HG02642 (cell line): ENCODE measurements around the gene PCGF1.

ENCODE experiments used
- ATAC-seq: cut with Tn5 transposase; IDR thresholded peaks from one replicate; pipeline ENCODE4 v1.9.1; 2021; ENCODE audit warnings: mild to moderate bottlenecking; ENCODE audit not compliant: unreplicated experiment, poor library complexity

The PCGF1 gene

DNA sequence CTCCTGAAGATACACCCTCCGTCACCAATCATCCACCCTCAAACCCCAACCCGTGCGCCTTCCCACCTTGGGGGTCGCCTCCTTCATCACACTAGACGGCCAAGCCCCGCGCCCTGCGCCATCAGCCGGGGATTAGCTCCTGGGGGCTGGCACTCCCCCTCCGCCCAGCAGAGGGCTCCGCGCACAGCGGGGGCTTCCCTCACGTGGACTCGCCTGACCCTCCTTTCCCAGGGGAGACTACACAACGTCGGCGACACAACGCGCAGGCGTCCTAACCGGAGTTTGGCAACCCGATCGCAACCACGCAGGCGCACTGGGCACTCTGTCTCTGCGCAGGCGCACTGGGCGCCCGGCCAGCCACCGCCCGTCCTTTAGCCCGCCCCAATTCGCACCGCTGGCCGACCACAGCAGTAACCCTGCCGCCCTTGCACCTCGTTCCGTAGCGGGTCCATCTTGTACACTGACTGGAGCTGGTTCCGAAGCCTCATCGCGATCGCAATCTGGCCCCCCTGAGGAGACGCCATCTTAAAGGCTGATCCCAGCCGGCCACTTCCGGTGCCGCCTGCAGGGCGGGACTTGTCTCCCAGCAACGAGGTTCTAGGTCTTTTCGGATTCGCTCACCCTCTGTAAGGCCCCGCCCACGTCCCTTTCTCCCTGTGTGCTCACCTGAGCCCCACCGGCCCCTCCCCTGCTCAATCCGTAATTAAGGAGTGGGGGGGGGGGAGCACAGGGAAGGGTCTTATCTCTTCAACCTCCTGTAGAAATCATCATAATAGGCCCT is at the start of gene PCGF1:
PCGF1 (minus strand) TSS at position 551 of the 781 bp plus-strand sequence; CDS start at position 524, 27 bp downstream.
- peak; percentile 93 for ATAC-seq

DNA sequence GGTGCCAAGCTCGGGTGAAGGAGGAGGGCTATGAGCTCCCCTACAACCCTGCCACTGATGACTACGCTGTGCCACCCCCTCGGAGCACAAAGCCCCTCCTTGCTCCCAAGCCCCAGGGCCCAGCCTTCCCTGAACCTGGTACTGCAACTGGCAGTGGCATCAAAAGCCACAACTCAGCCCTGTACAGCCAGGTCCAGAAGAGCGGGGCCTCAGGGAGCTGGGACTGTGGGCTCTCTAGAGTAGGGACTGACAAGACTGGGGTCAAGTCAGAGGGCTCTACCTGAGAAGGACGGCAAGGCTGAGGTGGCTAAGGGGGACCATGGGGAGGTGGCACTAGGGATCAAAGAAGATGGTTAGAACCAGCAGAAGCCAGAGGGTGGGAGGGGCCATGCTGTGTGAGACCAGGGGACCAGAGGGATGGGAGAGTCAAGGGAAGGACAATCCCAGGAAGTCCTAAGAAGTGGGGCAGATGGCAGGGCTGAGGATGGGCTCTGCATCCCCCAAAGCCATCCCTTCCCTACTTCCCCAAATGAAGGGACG is 49.4 kb upstream of the PCGF1 start:
- no peak for ATAC-seq

DNA sequence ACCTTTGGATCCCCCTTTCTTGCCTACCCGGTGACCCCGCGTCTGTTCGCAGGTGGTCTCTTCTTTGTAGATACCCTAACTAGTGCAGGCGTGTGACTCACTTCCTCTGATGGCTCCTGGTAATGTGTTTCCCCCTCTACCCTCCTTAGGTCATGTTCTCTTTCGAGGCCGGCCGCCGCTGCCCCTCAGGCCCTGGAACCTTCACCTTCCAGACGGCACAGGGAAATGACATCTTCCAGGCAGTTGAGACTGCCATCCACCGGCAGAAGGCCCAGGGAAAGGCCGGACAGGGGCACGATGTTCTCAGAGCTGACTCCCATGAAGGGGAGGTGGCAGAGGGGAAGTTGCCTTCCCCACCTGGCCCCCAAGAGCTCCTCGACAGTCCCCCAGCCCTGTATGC is 48.7 kb upstream of the PCGF1 start:
- no peak for ATAC-seq

DNA sequence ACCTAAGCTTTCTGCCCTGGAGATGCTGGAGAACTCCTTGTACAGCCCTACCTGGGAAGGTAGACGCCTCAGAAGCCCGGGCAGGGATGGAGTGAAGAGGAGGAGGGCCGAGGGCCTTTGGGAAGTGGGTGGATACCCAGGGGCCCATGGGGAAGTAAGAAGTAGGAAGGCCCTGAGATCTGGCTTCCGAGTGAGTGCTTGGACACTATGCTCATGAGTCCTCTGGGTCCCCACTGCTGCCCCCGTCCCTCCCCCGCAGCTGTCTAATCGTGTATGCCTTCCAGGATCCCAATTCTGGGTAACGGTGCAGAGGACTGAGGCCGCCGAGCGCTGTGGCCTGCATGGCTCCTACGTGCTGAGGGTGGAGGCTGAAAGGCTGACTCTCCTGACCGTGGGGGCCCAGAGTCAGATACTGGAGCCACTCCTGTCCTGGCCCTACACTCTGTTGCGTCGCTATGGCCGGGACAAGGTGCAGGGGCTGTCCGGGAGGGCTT is 48.2 kb upstream of the PCGF1 start:
- no peak for ATAC-seq

DNA sequence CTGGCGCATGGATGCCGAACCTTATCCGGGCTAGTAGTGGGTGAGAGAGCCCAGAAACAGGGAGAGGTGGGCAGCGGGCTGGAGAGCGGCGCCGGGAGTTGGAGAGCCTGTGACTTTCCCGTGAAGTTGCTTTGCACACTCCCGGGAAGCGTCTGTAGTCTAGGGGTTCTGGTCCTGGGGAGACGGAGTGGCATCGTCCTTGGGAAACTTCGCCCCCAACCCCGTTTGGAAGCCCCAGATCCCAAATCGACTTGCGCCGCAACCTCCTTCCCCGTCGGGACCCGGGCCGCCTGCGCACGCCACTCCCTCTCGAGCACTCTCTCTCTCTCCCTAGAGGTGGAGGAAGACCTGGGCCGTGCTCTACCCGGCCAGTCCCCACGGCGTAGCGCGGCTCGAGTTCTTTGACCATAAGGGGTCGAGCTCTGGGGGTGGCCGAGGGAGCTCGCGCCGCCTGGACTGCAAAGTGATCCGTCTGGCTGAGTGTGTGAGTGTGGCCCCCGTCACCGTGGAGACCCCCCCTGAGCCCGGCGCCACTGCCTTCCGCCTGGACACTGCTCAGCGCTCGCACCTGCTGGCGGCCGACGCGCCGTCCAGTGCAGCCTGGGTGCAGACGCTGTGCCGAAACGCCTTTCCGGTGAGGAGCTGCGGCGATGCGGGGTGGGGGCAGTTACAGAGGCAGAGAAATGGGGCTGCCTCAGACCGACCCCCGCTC is 47.5 kb upstream of the PCGF1 start:
- ATAC-seq: peak; percentile 48

DNA sequence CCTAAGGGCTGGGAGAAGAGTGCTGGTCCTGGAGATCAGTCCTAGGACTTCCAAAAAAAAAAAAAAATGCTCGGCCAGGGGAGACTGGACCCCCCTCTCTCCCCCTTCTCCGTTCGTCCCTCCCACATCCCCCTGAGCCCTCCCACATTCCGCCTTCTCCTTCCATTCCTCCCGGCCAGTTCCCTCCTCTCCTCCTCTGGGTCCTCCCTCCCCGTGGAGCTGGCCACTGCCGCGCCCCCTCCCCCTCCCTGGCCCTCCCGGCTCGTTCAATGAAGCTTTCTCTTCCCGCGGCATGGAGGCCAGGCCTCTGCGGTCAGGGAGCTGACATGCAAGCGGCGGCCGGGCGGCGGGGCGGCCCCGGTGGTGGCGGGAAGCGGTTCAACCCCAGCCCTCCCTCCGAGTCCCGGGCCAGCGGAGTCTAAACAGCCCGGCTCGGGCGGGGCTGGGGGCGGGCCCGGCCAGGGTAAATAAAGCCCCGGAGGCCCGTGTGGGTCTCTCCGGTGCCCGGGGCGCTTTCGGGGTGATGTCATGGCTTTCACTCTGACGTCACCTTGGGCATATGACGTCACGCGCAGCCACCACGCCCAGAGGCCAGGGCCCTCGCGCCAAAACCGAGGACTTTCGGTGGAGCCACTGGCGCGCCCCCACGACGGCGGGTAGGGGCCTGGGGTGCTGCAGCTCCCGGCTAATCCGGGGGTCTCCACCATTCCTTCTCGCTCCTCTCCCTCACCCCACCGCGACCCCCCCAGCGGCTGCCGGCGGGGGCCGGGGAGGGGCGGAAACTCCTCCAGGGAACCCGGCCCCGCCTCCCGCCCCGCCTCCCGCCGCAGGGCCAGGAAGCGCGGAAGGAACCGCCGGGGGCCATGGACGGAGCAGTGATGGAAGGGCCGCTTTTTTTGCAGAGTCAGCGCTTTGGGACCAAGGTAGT is 46.7 kb upstream of the PCGF1 start, which contains the start of the genes DOK1 and LOXL3:
DOK1 (plus strand) TSS at position 829 of the 928 bp plus-strand sequence; CDS start at position 864, 35 bp downstream.
LOXL3 (minus strand) TSS at position 51 of the 928 bp plus-strand sequence. CDS start 1,308 bp downstream, outside the sequence.
- ATAC-seq: peak; percentile 61

DNA sequence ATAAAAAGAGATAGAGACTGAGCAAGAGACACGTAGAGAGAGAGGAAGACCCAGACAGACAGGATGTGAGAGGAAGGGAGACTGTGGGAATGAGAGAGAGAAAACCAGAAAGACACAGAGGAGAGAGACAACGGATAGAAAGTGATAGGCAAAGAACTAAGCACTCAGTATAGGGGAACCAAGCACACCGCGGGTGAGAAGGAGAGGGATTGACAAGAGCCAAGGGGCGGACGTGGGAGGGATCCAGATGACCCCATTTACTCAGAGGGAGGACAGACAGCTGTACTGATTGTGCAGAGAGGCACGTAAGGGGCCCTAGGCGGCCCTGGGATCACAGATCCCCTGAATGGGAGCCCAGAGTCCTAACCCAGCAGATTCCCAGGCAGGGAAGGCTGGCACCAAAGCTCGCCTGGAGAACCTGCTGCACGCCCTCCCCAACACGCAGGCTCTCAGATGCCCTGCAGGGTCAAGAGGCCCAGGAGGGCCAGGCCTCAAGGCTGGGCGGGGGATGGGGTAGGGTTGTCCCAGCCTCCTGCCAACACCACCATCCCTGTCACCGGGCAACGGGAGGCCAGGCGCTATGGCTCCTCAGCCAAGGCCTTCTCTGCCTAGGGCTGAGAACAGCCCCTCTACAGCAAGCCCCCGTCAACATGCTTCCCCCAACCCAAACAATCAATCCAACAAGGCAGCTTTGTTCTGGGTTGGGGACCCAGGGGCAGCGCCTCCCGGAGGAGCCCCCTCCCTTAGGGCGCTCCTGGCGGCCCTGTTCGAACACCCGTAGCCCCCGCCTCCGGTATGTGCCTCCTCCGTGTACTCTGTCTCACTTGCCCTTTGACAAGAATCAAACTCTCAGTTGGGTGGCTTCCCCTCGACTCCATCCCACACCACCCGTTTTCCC is 45.7 kb upstream of the PCGF1 start:
- ATAC-seq: no peak

DNA sequence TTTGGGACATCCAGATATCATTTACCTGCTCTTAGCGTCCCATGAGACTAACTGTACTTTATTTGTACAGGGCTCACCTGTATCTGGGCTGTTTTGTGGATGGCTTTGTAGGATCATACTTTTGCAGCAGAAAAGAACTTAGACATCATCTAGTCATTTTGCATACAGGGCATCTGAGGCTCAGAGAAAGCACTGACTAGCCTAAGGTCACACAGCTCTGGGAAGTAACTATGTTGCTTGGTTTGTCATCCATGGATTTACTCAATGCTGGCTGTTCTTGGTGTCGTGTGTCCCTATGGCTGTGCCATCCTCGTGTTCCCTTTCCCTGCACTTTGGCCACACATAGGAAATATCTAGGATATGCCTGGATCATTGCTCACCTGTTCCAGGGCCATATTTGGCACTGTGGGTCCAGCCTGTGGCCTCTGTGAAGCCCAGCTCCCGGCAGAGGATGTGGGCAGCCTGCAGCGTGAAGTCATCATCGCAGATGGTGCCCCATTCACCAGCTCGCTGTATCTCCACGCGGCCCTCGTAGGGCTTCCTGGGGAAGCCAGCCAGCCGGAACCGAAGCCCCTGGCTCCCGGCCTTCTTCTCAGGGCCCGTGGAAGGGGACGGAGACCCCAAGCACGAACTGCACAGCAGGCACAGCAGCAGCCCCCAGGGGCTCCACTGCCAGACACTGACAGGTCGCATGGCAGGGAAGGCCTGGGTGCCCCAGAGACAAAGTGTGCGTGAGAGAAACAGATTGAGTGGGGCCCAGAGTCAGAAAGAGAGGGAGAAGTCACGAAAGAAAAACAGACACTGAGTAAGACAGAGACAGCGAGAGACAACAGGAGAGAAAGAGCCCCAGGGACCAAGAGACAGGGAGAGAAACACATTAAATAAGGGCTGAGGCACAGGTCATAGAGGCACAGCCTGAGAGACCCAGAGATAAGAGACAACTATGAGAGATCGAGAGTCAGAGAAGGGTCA is 44.7 kb upstream of the PCGF1 start:
- no peak for ATAC-seq

DNA sequence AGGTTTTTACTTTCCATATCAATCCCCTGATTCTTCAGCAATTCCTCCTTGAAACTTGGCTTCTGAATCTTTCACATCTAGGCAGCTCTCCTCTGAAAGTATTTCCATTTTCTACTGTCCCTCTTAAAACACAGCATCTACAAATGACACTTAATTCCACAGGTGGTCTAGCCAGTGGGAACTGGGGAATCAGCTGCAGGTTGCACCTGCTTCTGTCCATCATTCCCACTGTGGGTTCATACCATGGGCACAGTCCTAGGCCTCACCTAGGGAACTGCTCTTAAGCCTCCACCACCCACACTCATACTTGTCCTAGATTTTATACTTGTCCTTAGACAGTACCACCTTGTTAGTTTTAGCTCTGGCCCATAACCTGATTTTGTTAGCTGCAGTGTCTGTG is 44.0 kb upstream of the PCGF1 start:
- ATAC-seq: no peak

DNA sequence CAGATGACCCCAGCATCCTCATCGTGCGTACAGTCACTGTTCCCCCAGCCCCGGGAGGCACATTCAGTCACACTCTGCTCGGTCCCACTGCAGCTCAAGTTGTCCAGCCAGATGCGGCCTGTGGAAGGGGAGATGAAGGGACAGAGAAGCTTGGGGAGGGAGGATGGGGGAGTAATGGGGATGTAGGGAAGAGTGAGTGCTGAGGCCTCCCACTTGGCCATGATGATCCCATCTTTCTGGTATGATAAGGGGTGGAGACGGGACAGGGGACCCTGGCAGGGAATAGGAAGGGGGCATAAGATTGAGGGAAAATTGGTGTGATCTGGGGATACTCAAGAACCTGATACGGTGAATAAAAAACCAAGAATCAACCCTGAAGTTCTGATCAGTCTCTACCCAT is 42.7 kb upstream of the PCGF1 start:
- no peak for ATAC-seq

DNA sequence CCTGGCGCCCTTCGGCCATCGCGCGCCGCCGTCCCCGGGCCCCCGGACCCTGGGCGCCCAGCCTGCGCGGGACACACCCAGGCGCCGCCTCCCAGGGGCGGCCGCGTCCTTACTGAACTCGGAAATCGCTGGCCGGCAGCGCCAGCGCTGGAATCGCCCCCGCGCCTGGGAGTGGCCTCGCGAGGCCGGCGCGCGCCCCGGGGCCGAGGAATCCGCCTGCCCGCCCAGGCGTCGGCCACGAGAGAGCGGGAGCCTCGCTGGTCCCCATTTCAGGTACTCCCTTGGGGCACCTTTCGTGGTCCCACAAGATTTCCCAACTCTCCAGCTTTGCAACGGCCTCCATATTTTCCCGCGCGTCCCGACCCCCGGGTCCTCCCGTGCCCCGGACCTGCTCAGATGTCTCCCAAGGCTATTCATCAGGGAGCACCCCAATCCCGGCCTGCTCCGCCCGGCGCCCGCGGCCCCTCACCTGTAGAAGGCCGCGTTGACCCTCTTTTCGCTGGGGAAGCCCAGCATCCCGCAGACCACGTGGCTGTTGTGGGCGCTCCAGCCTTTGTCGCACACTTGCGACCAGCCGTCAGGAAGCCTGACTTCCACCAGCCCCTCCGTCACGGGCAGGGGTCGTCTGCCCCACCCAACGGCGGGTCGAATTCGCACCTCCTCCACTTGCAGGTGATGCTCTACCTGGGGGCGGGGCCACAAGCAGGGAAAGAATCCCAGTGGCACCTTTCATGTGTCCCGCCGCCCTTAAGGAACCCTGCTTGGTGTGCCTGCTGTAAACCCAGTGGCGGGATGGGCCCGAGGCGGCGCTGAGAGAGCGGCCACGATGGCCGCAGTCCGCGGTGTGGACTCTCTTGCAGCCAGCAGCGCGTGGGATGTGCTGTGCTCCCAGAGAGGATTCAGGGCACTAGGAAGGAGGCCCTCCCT is 41.7 kb upstream of the PCGF1 start:
- ATAC-seq: no peak

DNA sequence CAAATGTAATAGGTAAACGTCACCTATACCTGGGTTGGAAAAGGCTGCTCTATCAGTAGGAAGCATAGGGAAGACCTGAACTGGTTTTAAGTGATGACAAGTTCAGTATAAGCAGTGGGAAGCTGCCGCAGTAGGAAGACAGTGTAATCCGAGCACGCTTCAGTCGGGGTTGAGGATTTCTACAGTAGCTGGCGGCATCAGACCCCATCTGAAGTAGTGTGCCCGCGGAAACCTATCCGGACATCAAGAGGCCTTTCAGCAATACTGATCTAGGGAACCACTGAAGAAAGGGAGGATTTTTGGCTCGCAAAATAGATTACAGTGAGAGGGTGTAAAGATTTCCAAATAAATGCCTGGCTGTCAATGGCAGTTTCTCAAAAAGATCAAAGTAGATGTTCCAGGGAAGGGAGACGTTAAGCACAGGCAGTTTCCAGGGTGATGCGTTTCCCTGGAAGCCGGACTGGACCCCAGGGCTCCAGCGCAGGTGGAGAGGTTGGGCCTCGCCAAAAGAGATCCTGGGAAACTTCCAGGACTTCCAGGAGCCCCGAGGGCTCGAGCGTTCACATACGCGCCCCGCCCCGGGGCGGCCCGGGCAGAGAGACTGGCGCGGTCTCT is 40.9 kb upstream of the PCGF1 start:
- no peak for ATAC-seq

DNA sequence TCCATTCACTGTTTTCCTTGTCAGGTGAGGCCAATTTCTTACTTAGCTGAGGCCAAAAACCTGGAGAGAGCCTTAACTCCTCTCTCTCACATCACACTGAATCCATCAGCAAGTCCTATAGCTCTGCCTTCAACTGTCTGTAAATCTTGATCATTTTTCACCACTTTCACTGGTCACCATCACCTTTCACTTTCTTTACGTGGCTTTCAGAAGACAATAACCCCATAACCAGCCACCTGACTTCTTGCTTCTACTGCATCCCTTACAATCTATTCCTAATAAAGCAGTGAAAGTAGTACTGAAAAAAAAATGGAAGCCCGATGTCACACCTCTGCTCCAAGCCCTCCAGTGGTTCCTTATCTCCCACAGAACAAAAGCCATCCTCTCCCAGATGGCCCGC is 38.5 kb upstream of the PCGF1 start:
- ATAC-seq: no peak

DNA sequence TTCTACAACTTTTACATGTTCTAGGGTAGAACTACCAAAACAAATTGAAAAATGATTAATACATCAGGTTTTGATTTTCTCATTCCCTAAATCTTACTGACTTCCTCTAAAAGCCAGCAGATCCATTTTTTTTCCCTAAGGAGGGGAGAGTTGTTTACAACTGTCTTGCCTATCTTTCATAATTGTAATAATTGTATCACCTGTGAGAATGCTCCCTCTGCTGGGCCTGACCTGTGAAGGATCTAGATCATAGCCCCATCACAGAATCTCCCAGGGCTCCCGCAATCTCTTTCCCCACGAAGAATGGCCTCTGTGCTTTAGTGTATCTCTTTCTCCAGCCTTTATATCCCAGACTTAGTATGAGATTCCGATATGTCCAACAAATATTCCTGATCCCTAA is 37.1 kb upstream of the PCGF1 start:
- ATAC-seq: no peak

DNA sequence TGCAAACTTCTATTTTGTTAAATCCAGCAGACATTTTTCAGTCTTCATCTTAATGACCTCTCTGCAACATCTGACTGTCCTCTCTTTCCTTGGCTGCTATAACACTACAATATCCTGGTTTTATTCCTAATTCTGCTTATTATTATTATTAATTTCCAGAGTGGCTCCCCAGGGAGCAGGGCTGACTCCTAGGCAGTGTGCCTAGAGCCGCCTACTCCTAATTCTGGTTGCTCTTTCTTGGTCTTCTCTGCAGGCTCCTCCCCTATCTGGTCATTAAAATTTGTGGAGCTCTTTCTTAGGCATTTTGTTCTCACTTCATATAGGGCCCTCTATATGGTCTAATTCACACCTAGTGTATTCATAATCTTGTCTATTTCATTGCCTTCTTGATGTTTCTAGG is 35.5 kb upstream of the PCGF1 start:
- ATAC-seq: no peak

DNA sequence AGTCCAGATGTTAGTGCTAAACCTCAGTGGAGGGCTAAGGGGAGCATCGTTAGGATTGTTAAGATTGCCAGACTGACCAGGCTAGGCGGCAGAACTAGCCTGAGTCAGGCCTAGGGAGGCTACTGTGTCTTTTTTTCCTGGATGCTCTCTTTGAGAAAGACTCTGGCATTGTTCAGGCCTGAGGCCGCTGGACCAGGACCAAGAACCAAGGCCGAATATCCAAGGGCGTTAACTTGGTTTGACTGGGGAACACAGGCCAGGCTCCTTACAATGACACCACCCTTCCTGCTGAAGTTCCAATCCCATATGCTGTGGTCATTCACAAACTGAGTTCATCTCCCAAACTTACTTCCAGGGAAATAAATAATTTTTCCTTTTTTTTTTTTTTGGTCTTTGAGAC is 32.8 kb upstream of the PCGF1 start:
- no peak for ATAC-seq
